ENCODE data around the gene NSMF. TPM values are rescaled to one million over a fixed set of nuclear protein-coding genes. Genes with fewer than 3 reads are reported as not detected.

NSMF gene, protein sequence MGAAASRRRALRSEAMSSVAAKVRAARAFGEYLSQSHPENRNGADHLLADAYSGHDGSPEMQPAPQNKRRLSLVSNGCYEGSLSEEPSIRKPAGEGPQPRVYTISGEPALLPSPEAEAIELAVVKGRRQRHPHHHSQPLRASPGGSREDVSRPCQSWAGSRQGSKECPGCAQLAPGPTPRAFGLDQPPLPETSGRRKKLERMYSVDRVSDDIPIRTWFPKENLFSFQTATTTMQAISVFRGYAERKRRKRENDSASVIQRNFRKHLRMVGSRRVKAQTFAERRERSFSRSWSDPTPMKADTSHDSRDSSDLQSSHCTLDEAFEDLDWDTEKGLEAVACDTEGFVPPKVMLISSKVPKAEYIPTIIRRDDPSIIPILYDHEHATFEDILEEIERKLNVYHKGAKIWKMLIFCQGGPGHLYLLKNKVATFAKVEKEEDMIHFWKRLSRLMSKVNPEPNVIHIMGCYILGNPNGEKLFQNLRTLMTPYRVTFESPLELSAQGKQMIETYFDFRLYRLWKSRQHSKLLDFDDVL
- 9.6 and 18.9 TPM in 2 replicates for total RNA-seq (ENCODE audit: low replicate concordance)

GRCh38 chr9:137459152-137459600, at the start of gene NSMF:
NSMF (minus strand) TSS chr9:137459334; CDS start chr9:137459102, 232 bp downstream.

GRCh38 chr9:137441289-137441934, 17.7 kb downstream of the NSMF start, which contains the start of gene ENTPD8:
ENTPD8 (minus strand) TSS chr9:137441357; CDS start chr9:137438285, 3,072 bp downstream.

GRCh38 chr9:137422604-137423513, 36.3 kb downstream of the NSMF start, which contains the start of the genes EXD3 and NOXA1:
EXD3 (minus strand) TSS chr9:137423162; CDS start chr9:137395357, 27,805 bp downstream.
NOXA1 (plus strand) TSS chr9:137423393; CDS start chr9:137423530, 137 bp downstream.

Other genes starting within 250 kb of the NSMF start
- not detected in 2 replicates for gene RNF208, start 237.1 kb downstream of the NSMF start, total RNA-seq (ENCODE audit: low replicate concordance)
- 0.12 and 0.30 TPM in 2 replicates for gene CYSRT1, start 234.2 kb downstream of the NSMF start, total RNA-seq (ENCODE audit: low replicate concordance)
- under 0.01 TPM in 1 of 2 replicates, not detected in the other for gene RNF224, start 231.8 kb downstream of the NSMF start, total RNA-seq (ENCODE audit: low replicate concordance)
- not detected in 2 replicates for gene SLC34A3, start 228.4 kb downstream of the NSMF start, total RNA-seq (ENCODE audit: low replicate concordance)
- gene TUBB4B, start 218.0 kb downstream of the NSMF start, total RNA-seq (ENCODE audit: low replicate concordance) = 117 and 143 TPM in 2 replicates
- gene STPG3, start 208.0 kb downstream of the NSMF start, total RNA-seq (ENCODE audit: low replicate concordance) = not detected in 2 replicates
- gene NELFB, start 204.0 kb downstream of the NSMF start, total RNA-seq (ENCODE audit: low replicate concordance) = 51.3 and 54.2 TPM in 2 replicates
- gene TOR4A, start 181.6 kb downstream of the NSMF start, total RNA-seq (ENCODE audit: low replicate concordance) = 1.9 and 16.6 TPM in 2 replicates
- 0.30 and 0.47 TPM in 2 replicates for gene NRARP, start 157.1 kb downstream of the NSMF start, total RNA-seq (ENCODE audit: low replicate concordance)
- gene EXD3, start 36.2 kb downstream of the NSMF start, total RNA-seq (ENCODE audit: low replicate concordance) = 8.3 and 13.5 TPM in 2 replicates
- gene NOXA1, start 35.9 kb downstream of the NSMF start, total RNA-seq (ENCODE audit: low replicate concordance) = 0.38 and 0.47 TPM in 2 replicates
- 0.15 TPM in 1 of 2 replicates, not detected in the other for gene ENTPD8, start 18.0 kb downstream of the NSMF start, total RNA-seq (ENCODE audit: low replicate concordance)
- 0.60 and 4.1 TPM in 2 replicates for gene PNPLA7, start 91.1 kb upstream of the NSMF start, total RNA-seq (ENCODE audit: low replicate concordance)
- gene MRPL41, start 92.5 kb upstream of the NSMF start, total RNA-seq (ENCODE audit: low replicate concordance) = 19.1 and 73.5 TPM in 2 replicates
- gene DPH7, start 119.6 kb upstream of the NSMF start, total RNA-seq (ENCODE audit: low replicate concordance) = 14.0 and 18.9 TPM in 2 replicates
- 11.1 and 15.9 TPM in 2 replicates for gene ZMYND19, start 131.2 kb upstream of the NSMF start, total RNA-seq (ENCODE audit: low replicate concordance)
- 14.7 and 15.6 TPM in 2 replicates for gene ARRDC1, start 146.4 kb upstream of the NSMF start, total RNA-seq (ENCODE audit: low replicate concordance)
- gene EHMT1, start 159.7 kb upstream of the NSMF start, total RNA-seq (ENCODE audit: low replicate concordance) = 40.7 and 64.4 TPM in 2 replicates

Data from smooth muscle cell of the coronary artery (primary cell).